Adrenal gland (tissue), 5 donors: ENCODE data around the gene CHRM5.

Experiments
- POLR2A ChIP-seq, 2 donors: fragments of 450-650 bp; IDR thresholded peaks; one replicate each; pipeline ENCODE4 v1.6.1; 2017; ENCODE audit warnings: antibody characterized with exemption in 2 of 2, mild to moderate bottlenecking in 2 of 2, moderate library complexity in 1 of 2
- TF ChIP-seq, protein P1 (sequence below), 6 experiments: fragments of 450-650 bp in 4 of 6; fragments of 200-600 bp in 2 of 6; sonication (generic) in 1 of 6; IDR thresholded peaks; 1 replicate in 5 of 6; 2 replicates in 1 of 6; pipeline versions ENCODE4 v1.5.1 to v1.8.0; 2016 to 2021; ENCODE audit warnings: antibody characterized with exemption in 6 of 6, mild to moderate bottlenecking in 2 of 6, moderate library complexity in 1 of 6
- donor health status: DM: no; HTN: no; CAD: no.

DNA sequence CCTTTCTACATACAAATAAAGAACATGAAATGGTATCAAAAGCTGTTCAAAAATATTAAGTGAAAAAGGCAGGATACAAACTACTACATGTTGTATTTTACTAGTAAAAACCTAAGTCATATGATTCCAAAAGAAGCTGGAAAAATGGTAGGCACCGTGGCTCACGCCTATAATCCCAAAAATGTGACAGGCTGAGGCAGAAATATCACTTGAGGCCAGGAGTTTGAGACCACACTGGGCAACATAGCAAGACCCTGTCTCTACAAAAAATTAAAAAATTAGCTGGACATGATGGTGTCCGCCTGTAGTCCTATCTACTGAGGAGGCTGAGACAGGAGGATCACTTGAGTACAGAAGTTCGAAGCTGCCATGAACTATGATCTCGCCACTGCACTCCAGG, 131.6 kb downstream of the CHRM5 start:
- TF ChIP-seq, protein P1, sequence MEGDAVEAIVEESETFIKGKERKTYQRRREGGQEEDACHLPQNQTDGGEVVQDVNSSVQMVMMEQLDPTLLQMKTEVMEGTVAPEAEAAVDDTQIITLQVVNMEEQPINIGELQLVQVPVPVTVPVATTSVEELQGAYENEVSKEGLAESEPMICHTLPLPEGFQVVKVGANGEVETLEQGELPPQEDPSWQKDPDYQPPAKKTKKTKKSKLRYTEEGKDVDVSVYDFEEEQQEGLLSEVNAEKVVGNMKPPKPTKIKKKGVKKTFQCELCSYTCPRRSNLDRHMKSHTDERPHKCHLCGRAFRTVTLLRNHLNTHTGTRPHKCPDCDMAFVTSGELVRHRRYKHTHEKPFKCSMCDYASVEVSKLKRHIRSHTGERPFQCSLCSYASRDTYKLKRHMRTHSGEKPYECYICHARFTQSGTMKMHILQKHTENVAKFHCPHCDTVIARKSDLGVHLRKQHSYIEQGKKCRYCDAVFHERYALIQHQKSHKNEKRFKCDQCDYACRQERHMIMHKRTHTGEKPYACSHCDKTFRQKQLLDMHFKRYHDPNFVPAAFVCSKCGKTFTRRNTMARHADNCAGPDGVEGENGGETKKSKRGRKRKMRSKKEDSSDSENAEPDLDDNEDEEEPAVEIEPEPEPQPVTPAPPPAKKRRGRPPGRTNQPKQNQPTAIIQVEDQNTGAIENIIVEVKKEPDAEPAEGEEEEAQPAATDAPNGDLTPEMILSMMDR (IDR thresholded peaks at IDR 0.05): no peak
- no peak for TF ChIP-seq POLR2A (IDR thresholded peaks at IDR 0.05)
